ENCODE measurements around the gene NAA60.

Gene NAA60

GRCh38 chr16:3443108-3444031 is at the start of gene NAA60, which contains the start of gene ZNF597:
Gene NAA60, plus strand, starts transcription at chr16:3443680. Its CDS starts 32,548 bp downstream, at chr16:3476228.
Gene ZNF597, minus strand, starts transcription at chr16:3443504. Its CDS starts 351 bp downstream, at chr16:3443153.
- Histone ChIP-seq H3K4me1 (ENCODE audit: control insufficient read depth, insufficient read depth, low read length, unreplicated experiment) (peaks cover 6% of the 10 kb centered on the region), H3K36me3 (ENCODE audit: insufficient read depth, low read length) (peaks cover 16% of the 10 kb centered on the region), H2AFZ (ENCODE audit: low read length, unreplicated experiment) (peak within 1 kb of the TSS; percentile 59), H3K79me2 (ENCODE audit: control insufficient read depth, insufficient read depth, low read length, unreplicated experiment) (peaks cover 36% of the 10 kb centered on the region), H3K4me3 (ENCODE audit: low read depth, low read length) (peak within 1 kb of the TSS; percentile 87), H3K27me3 (ENCODE audit: insufficient read depth, low read length) (no peaks in the 10 kb centered on the region), H3K27ac (ENCODE audit: low read depth, low read length) (peak within 1 kb of the TSS; percentile 84)

DNA sequence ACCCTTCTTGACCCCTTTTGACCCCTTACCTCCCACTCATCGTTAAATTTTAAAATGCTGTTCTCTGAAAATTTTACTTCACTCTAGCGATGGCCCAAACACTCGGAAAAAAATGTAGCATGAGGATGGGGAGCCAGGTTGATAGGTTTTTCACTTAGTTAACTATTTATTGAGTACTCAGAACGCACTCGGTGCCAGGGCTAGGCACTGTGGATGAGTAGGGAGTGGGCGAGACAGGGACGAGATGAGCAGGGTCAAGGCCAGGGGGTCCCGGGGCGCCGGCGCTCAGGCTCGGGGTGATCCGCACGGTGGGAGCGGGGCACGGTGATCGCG is 43.1 kb upstream of the NAA60 start:
- H3K36me3 ChIP-seq (ENCODE audit: insufficient read depth, low read length): peaks cover 60% of the 10 kb centered on the region
- H2AFZ ChIP-seq (ENCODE audit: low read length, unreplicated experiment): peak overlapping the region; percentile 98
- peaks cover 29% of the 10 kb centered on the region for H3K79me2 ChIP-seq (ENCODE audit: control insufficient read depth, insufficient read depth, low read length, unreplicated experiment)
- H3K27ac ChIP-seq (ENCODE audit: low read depth, low read length): peak overlapping the region; percentile 41
- no peaks in the 10 kb centered on the region for H3K27me3 ChIP-seq (ENCODE audit: insufficient read depth, low read length)
- peaks cover 2% of the 10 kb centered on the region for H3K4me1 ChIP-seq (ENCODE audit: control insufficient read depth, insufficient read depth, low read length, unreplicated experiment)
- peak overlapping the region; percentile 99 for H3K4me3 ChIP-seq (ENCODE audit: low read depth, low read length)

DNA sequence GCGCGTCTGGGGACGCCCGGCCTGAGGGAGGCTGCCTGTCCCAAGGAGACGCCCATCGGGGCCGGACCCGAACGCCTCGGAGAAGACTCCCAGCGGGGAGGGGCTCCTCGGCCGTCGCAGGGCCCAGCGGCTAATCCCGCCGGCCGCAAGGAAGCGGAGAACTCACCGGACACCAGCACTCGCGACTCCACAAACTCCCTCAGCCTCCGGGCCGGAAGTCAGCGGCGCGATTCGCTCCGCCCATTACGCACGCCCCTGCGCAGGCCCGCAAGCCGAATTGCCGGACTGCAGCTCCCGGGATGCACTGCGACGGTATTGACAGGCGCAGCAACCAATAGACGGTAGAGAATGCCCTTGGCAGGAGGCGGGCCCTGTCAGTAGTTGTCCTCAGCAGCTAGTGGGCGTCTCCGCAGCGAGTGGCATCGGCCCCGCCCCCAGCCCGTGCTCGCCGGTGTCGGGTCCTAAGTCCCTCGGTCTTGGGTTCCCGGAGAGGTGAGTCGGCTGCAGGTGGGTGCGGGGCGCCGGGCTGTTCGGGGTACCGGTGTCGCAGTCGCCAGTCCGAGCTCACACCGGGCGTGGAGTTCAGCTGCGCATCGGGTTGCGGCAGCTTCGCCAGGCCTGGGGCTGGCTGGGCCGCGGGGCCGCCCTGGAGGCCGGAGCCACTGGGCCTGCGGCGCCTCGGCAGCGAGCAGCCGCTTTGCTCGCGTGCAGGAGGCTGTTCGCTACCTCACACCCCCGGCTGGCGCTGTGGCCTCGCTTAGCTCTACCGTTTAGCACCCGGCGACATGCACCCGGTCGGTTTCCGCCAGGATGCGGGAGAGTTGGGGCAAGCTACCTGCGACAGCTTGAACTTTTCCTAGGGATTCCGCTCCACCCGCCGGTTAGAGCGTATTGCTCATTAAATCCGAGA is 42.4 kb upstream of the NAA60 start, which contains the start of the genes ZNF174 and ZSCAN32:
ZNF174 (plus strand) TSS at position 437 of the 910 bp plus-strand sequence. CDS start 790 bp downstream, outside the sequence.
ZSCAN32 (minus strand) TSS at position 226 of the 910 bp plus-strand sequence. CDS start 3,447 bp downstream, outside the sequence.
- H3K36me3 ChIP-seq (ENCODE audit: insufficient read depth, low read length): peaks cover 60% of the 10 kb centered on the region

GRCh38 chr16:3401719-3402397 is 41.6 kb upstream of the NAA60 start:
- H3K79me2 ChIP-seq (ENCODE audit: control insufficient read depth, insufficient read depth, low read length, unreplicated experiment): peaks cover 27% of the 10 kb centered on the region
- peaks cover 60% of the 10 kb centered on the region for H3K36me3 ChIP-seq (ENCODE audit: insufficient read depth, low read length)

More for the DNA sequence above, 42.4 kb upstream of the NAA60 start, which contains the start of the genes ZNF174 and ZSCAN32:
- H2AFZ ChIP-seq (ENCODE audit: low read length, unreplicated experiment): peak within 1 kb of the TSS; percentile 98
- H3K4me1 ChIP-seq (ENCODE audit: control insufficient read depth, insufficient read depth, low read length, unreplicated experiment): peaks cover 2% of the 10 kb centered on the region
- no peaks in the 10 kb centered on the region for H3K27me3 ChIP-seq (ENCODE audit: insufficient read depth, low read length)
- peak within 1 kb of the TSS; percentile 41 for H3K27ac ChIP-seq (ENCODE audit: low read depth, low read length)
- H3K4me3 ChIP-seq (ENCODE audit: low read depth, low read length): peak within 1 kb of the TSS; percentile 99
- H3K79me2 ChIP-seq (ENCODE audit: control insufficient read depth, insufficient read depth, low read length, unreplicated experiment): peaks cover 29% of the 10 kb centered on the region

DNA sequence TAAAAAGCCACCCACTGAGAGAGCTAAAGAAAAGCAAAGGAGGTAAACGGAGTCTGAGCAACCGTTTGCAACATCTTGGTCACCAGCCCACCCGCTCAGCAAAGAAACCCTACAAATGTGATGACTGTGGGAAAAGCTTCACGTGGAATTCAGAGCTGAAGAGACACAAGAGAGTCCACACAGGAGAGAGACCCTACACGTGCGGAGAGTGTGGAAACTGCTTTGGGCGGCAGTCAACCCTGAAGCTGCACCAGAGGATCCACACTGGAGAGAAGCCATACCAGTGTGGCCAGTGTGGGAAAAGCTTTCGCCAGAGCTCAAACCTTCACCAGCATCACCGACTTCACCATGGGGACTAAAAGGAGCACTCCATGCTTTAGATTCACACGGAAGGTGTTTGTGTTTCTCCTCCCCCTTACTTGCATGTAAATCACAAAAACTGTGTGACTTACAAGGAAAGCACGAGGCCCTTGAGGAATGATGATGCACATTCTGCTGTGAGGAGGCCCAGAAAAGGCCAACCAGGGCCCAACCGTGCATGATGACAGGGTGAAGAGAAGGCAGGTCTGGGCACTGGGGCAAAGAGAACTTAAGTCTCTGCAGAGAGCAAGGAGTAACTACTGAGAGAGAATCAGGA is 34.8 kb upstream of the NAA60 start:
- H3K27me3 ChIP-seq (ENCODE audit: insufficient read depth, low read length): no peaks in the 10 kb centered on the region
- peaks cover 52% of the 10 kb centered on the region for H3K36me3 ChIP-seq (ENCODE audit: insufficient read depth, low read length)
- no peak overlapping the region for H2AFZ ChIP-seq (ENCODE audit: low read length, unreplicated experiment)
- H3K79me2 ChIP-seq (ENCODE audit: control insufficient read depth, insufficient read depth, low read length, unreplicated experiment): peaks cover 2% of the 10 kb centered on the region
- H3K4me1 ChIP-seq (ENCODE audit: control insufficient read depth, insufficient read depth, low read length, unreplicated experiment): no peaks in the 10 kb centered on the region
- no peak overlapping the region for H3K27ac ChIP-seq (ENCODE audit: low read depth, low read length)
- H3K4me3 ChIP-seq (ENCODE audit: low read depth, low read length): no peak overlapping the region

More at GRCh38 chr16:3401719-3402397, 41.6 kb upstream of the NAA60 start:
- Histone ChIP-seq H2AFZ (ENCODE audit: low read length, unreplicated experiment) (peak overlapping the region; percentile 96), H3K4me3 (ENCODE audit: low read depth, low read length) (peak overlapping the region; percentile 99), H3K4me1 (ENCODE audit: control insufficient read depth, insufficient read depth, low read length, unreplicated experiment) (peaks cover 2% of the 10 kb centered on the region), H3K27me3 (ENCODE audit: insufficient read depth, low read length) (no peaks in the 10 kb centered on the region), H3K27ac (ENCODE audit: low read depth, low read length) (peak overlapping the region; percentile 13; the same call in 1 of the 2 replicates)

DNA sequence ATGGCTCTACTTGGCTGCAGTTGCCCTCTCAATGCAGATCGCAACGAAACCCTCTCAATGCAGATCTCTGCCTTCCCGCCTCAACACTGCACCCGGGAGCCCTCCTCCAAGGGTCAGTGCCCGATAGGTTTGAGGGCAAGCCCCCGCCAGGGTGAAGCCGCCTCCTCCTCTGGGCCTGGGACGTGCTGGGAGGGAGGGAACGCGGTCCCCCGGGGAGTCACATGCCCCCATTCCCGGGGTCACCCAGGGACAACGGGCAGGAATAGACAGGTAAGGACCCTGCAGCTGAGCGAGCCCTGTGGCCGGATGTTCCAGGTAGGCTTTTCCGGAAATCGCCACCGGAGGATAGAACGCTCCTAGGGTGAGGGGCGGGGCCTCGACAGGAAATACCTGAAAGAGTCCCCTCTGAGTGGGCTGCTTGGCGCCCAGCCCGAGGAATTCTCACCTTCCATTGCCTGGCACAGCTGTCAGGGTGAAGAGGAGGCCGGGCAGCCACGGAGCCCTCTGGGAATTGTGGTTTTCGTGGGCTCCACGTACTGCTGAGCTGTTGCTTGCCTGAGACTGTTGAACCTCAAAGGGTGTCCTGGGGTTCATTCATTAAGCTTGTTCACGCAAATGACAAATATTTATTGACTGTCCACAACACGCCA is 29.6 kb upstream of the NAA60 start:
- Histone ChIP-seq H3K36me3 (ENCODE audit: insufficient read depth, low read length) (peaks cover 2% of the 10 kb centered on the region; the same call in 1 of the 2 replicates), H3K79me2 (ENCODE audit: control insufficient read depth, insufficient read depth, low read length, unreplicated experiment) (no peaks in the 10 kb centered on the region), H3K4me1 (ENCODE audit: control insufficient read depth, insufficient read depth, low read length, unreplicated experiment) (no peaks in the 10 kb centered on the region), H2AFZ (ENCODE audit: low read length, unreplicated experiment) (no peak overlapping the region), H3K27me3 (ENCODE audit: insufficient read depth, low read length) (no peaks in the 10 kb centered on the region), H3K4me3 (ENCODE audit: low read depth, low read length) (no peak overlapping the region), H3K27ac (ENCODE audit: low read depth, low read length) (no peak overlapping the region)

- H3K79me2 ChIP-seq (ENCODE audit: control insufficient read depth, insufficient read depth, low read length, unreplicated experiment): no peaks in the 10 kb centered on the region
- no peak overlapping the region for H3K27ac ChIP-seq (ENCODE audit: low read depth, low read length)
- H3K36me3 ChIP-seq (ENCODE audit: insufficient read depth, low read length): no peaks in the 10 kb centered on the region
- no peaks in the 10 kb centered on the region for H3K4me1 ChIP-seq (ENCODE audit: control insufficient read depth, insufficient read depth, low read length, unreplicated experiment)
- no peak overlapping the region for H3K4me3 ChIP-seq (ENCODE audit: low read depth, low read length)
- no peak overlapping the region for H2AFZ ChIP-seq (ENCODE audit: low read length, unreplicated experiment)
- H3K27me3 ChIP-seq (ENCODE audit: insufficient read depth, low read length): peaks cover 22% of the 10 kb centered on the region
Measured at GRCh38 chr16:3431779-3432219, 11.7 kb upstream of the NAA60 start.

- Histone ChIP-seq H2AFZ (ENCODE audit: low read length, unreplicated experiment) (no peak overlapping the region), H3K27me3 (ENCODE audit: insufficient read depth, low read length) (peaks cover 25% of the 10 kb centered on the region), H3K27ac (ENCODE audit: low read depth, low read length) (no peak overlapping the region), H3K4me1 (ENCODE audit: control insufficient read depth, insufficient read depth, low read length, unreplicated experiment) (no peaks in the 10 kb centered on the region), H3K79me2 (ENCODE audit: control insufficient read depth, insufficient read depth, low read length, unreplicated experiment) (no peaks in the 10 kb centered on the region), H3K36me3 (ENCODE audit: insufficient read depth, low read length) (no peaks in the 10 kb centered on the region), H3K4me3 (ENCODE audit: low read depth, low read length) (no peak overlapping the region)
Measured at GRCh38 chr16:3434373-3434772, 9.1 kb upstream of the NAA60 start.

DNA sequence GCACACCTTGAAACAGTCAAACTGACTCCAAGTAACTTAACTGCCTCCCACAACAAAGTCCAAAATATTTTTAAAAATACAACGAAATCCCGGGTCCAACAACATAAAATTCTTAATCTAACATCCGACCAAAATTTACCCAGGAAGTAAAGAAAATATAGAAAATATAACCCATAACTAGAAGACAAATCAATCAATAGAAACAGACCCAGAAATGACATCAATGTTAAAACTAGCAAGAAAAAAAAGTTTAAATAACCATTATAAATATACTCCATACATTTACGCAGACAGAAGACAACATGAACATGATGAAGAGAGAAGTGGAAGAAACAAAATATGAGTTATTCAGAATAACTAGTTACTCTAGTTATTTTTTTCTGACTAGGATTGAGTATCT is 3.8 kb upstream of the NAA60 start:
- H3K27ac ChIP-seq (ENCODE audit: low read depth, low read length): no peak overlapping the region
- H3K27me3 ChIP-seq (ENCODE audit: insufficient read depth, low read length): peaks cover 22% of the 10 kb centered on the region
- no peak overlapping the region for H3K4me3 ChIP-seq (ENCODE audit: low read depth, low read length)
- peaks cover 17% of the 10 kb centered on the region for H3K79me2 ChIP-seq (ENCODE audit: control insufficient read depth, insufficient read depth, low read length, unreplicated experiment)
- no peak overlapping the region for H2AFZ ChIP-seq (ENCODE audit: low read length, unreplicated experiment)
- peaks cover 9% of the 10 kb centered on the region for H3K36me3 ChIP-seq (ENCODE audit: insufficient read depth, low read length)
- peaks cover 3% of the 10 kb centered on the region for H3K4me1 ChIP-seq (ENCODE audit: control insufficient read depth, insufficient read depth, low read length, unreplicated experiment)

All from ACC112 (cell line).